ENCODE data around the gene FIGNL1.

The FIGNL1 gene

GRCh38 chr7:50399635-50400034 lies 50.5 kb downstream of the FIGNL1 start:
- Histone ChIP-seq H3K27ac (ENCODE audit: low read depth, low read length) (no peak overlapping the region), H3K27me3 (ENCODE audit: control insufficient read depth in 1 of 2, insufficient read depth in 2 of 2, low read length in 2 of 2) (peaks cover 0 to 3% of the 10 kb centered on the region in 2 donors), H3K4me3 (ENCODE audit: low read depth in 1 of 2, low read length in 2 of 2) (no peak overlapping the region), H3K4me1 (ENCODE audit: control insufficient read depth in 1 of 2, insufficient read depth in 2 of 2, low read length in 2 of 2) (no peaks in the 10 kb centered on the region), H3K9ac (ENCODE audit: low read depth in 1 of 2, low read length in 2 of 2) (no peak overlapping the region), H3K36me3 (ENCODE audit: control insufficient read depth in 1 of 2, insufficient read depth in 2 of 2, low read length in 2 of 2) (peaks cover 0 to 12% of the 10 kb centered on the region in 2 donors), H3K9me3 (ENCODE audit: control insufficient read depth in 1 of 2, low read length in 2 of 2) (no peaks in the 10 kb centered on the region)

GRCh38 chr7:50399206-50399605 lies 50.9 kb downstream of the FIGNL1 start:
- H3K36me3 ChIP-seq (ENCODE audit: control insufficient read depth in 1 of 2, insufficient read depth in 2 of 2, low read length in 2 of 2), result peaks cover 0 to 12% of the 10 kb centered on the region in 2 donors
- no peaks in the 10 kb centered on the region for H3K9me3 ChIP-seq (ENCODE audit: control insufficient read depth in 1 of 2, low read length in 2 of 2)
- H3K4me3 ChIP-seq (ENCODE audit: low read depth in 1 of 2, low read length in 2 of 2), result no peak overlapping the region
- H3K4me1 ChIP-seq (ENCODE audit: control insufficient read depth in 1 of 2, insufficient read depth in 2 of 2, low read length in 2 of 2), result no peaks in the 10 kb centered on the region
- peaks cover 0 to 2% of the 10 kb centered on the region in 2 donors for H3K27me3 ChIP-seq (ENCODE audit: control insufficient read depth in 1 of 2, insufficient read depth in 2 of 2, low read length in 2 of 2)
- H3K9ac ChIP-seq (ENCODE audit: low read depth in 1 of 2, low read length in 2 of 2), result no peak overlapping the region
- no peak overlapping the region for H3K27ac ChIP-seq (ENCODE audit: low read depth, low read length)

GRCh38 chr7:50397971-50398324 lies 52.2 kb downstream of the FIGNL1 start:
- H3K27ac ChIP-seq (ENCODE audit: low read depth, low read length), result no peak overlapping the region
- no peaks in the 10 kb centered on the region for H3K9me3 ChIP-seq (ENCODE audit: control insufficient read depth in 1 of 2, low read length in 2 of 2)
- H3K36me3 ChIP-seq (ENCODE audit: control insufficient read depth in 1 of 2, insufficient read depth in 2 of 2, low read length in 2 of 2), result peaks cover 0 to 12% of the 10 kb centered on the region in 2 donors
- no peaks in the 10 kb centered on the region for H3K27me3 ChIP-seq (ENCODE audit: control insufficient read depth in 1 of 2, insufficient read depth in 2 of 2, low read length in 2 of 2)
- no peak overlapping the region for H3K9ac ChIP-seq (ENCODE audit: low read depth in 1 of 2, low read length in 2 of 2)
- H3K4me3 ChIP-seq (ENCODE audit: low read depth in 1 of 2, low read length in 2 of 2), result no peak overlapping the region
- H3K4me1 ChIP-seq (ENCODE audit: control insufficient read depth in 1 of 2, insufficient read depth in 2 of 2, low read length in 2 of 2), result peaks cover 0 to 6% of the 10 kb centered on the region in 2 donors

GRCh38 chr7:50397320-50397970 lies 52.7 kb downstream of the FIGNL1 start:
- no peaks in the 10 kb centered on the region for H3K27me3 ChIP-seq (ENCODE audit: control insufficient read depth in 1 of 2, insufficient read depth in 2 of 2, low read length in 2 of 2)
- peaks cover 0 to 6% of the 10 kb centered on the region in 2 donors for H3K4me1 ChIP-seq (ENCODE audit: control insufficient read depth in 1 of 2, insufficient read depth in 2 of 2, low read length in 2 of 2)
- no peak overlapping the region for H3K27ac ChIP-seq (ENCODE audit: low read depth, low read length)
- no peak overlapping the region for H3K9ac ChIP-seq (ENCODE audit: low read depth in 1 of 2, low read length in 2 of 2)
- H3K9me3 ChIP-seq (ENCODE audit: control insufficient read depth in 1 of 2, low read length in 2 of 2), result no peaks in the 10 kb centered on the region
- no peak overlapping the region for H3K4me3 ChIP-seq (ENCODE audit: low read depth in 1 of 2, low read length in 2 of 2)
- peaks cover 0 to 16% of the 10 kb centered on the region in 2 donors for H3K36me3 ChIP-seq (ENCODE audit: control insufficient read depth in 1 of 2, insufficient read depth in 2 of 2, low read length in 2 of 2)

GRCh38 chr7:50396856-50397255 lies 53.3 kb downstream of the FIGNL1 start:
- Histone ChIP-seq H3K9me3 (ENCODE audit: control insufficient read depth in 1 of 2, low read length in 2 of 2) (no peaks in the 10 kb centered on the region), H3K36me3 (ENCODE audit: control insufficient read depth in 1 of 2, insufficient read depth in 2 of 2, low read length in 2 of 2) (peaks cover 0 to 18% of the 10 kb centered on the region in 2 donors), H3K4me3 (ENCODE audit: low read depth in 1 of 2, low read length in 2 of 2) (no peak overlapping the region), H3K4me1 (ENCODE audit: control insufficient read depth in 1 of 2, insufficient read depth in 2 of 2, low read length in 2 of 2) (peaks cover 0 to 6% of the 10 kb centered on the region in 2 donors), H3K9ac (ENCODE audit: low read depth in 1 of 2, low read length in 2 of 2) (no peak overlapping the region), H3K27me3 (ENCODE audit: control insufficient read depth in 1 of 2, insufficient read depth in 2 of 2, low read length in 2 of 2) (no peaks in the 10 kb centered on the region), H3K27ac (ENCODE audit: low read depth, low read length) (no peak overlapping the region)

- H3K36me3 ChIP-seq (ENCODE audit: control insufficient read depth in 1 of 2, insufficient read depth in 2 of 2, low read length in 2 of 2), result peaks cover 0 to 11% of the 10 kb centered on the region in 2 donors
- H3K27me3 ChIP-seq (ENCODE audit: control insufficient read depth in 1 of 2, insufficient read depth in 2 of 2, low read length in 2 of 2), result no peaks in the 10 kb centered on the region
These were observed 55.8 kb downstream of the FIGNL1 start for GRCh38 chr7:50394315-50394714.

More at GRCh38 chr7:50394315-50394714, 55.8 kb downstream of the FIGNL1 start:
- Histone ChIP-seq H3K4me1 (ENCODE audit: control insufficient read depth in 1 of 2, insufficient read depth in 2 of 2, low read length in 2 of 2) (peaks cover 0 to 6% of the 10 kb centered on the region in 2 donors), H3K9ac (ENCODE audit: low read depth in 1 of 2, low read length in 2 of 2) (no peak overlapping the region), H3K4me3 (ENCODE audit: low read depth in 1 of 2, low read length in 2 of 2) (no peak overlapping the region), H3K9me3 (ENCODE audit: control insufficient read depth in 1 of 2, low read length in 2 of 2) (no peaks in the 10 kb centered on the region), H3K27ac (ENCODE audit: low read depth, low read length) (no peak overlapping the region)

All from duodenal mucosa (tissue), 2 donors.